Brain microvascular endothelial cell (primary cell): ENCODE data around the gene SLC26A11.

Experiments used
- DNase-seq: peaks from one replicate; pipeline ENCODE4 v3.0.0-alpha.2; 2020
- H3K27ac ChIP-seq: fragments of 250-450 bp; sonication (Bioruptor Pico); 2 replicates; pipeline ENCODE4 v1.5.1; 2020; ENCODE audit warnings: mild to moderate bottlenecking, moderate library complexity
- H3K27me3 ChIP-seq: fragments of 250-450 bp; sonication (Bioruptor Pico); replicated peaks from 2 replicates; pipeline ENCODE4 v1.5.1; 2020; ENCODE audit warnings: mild to moderate bottlenecking
- H3K36me3 ChIP-seq: fragments of 250-450 bp; sonication (Bioruptor Pico); replicated peaks from 2 replicates; pipeline ENCODE4 v1.5.1; 2020; ENCODE audit warnings: mild to moderate bottlenecking
- H3K4me3 ChIP-seq: 2 replicates; pipeline ENCODE4 v1.5.1; 2011; ENCODE audit warnings: low read depth, mild to moderate bottlenecking, control low read depth, low read length, moderate library complexity
- in situ Hi-C: cut with HindIII; loops from 2 replicates; pipeline ENCODE4 v1.10.0; 2017; ENCODE audit warnings: low sequenced_read_pairs, low pct_ligation_motif_present
- TF ChIP-seq, protein P1 (sequence below): IDR thresholded peaks from 2 replicates; pipeline ENCODE4 v1.5.1; 2011; ENCODE audit warnings: low read depth, mild to moderate bottlenecking, moderate library complexity, low read length, control low read depth, inconsistent platforms; ENCODE audit errors: missing control alignments

The SLC26A11 gene

DNA sequence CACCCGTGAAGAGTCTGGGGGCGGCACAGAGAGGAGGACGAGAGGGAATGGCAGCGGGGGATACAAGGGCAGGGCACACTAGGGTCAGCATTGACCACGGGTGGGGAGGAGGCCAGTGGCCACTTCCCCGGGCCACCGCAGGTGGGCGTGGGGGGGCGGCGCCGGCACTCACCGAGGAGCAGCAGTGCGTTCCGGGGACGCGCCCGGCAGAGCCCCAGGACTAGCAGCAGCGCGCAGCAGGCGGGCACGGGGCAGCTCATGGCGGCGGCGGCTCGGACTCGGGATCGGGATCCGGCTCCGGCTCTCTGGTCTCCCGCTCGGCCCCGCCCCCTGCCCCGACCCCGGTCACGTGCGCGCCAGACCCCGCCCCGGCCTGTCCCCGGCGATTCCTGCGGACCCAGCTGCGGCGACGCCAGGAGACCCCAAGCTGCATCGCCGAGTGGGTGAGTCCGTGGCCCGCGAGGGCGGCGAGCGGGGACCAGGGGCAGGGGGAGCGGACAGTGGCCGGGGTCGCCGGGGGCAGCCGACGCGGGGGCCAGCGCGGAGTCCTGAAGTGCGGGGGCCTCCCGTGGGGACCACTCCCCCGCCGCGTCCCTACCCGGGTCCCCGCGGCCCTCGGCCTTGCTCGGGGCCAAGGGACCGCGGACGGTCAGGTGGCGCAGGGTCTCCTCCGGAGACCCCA lies at the start of gene SLC26A11, which contains the start of gene SGSH:
SLC26A11 (plus strand) TSS at position 374 of the 682 bp plus-strand sequence. CDS start 1,134 bp downstream, outside the sequence.
SGSH (minus strand) TSS at position 280 of the 682 bp plus-strand sequence; CDS start at position 260, 20 bp downstream.
- in situ Hi-C loops, result no loop called here
- TF ChIP-seq, protein P1, sequence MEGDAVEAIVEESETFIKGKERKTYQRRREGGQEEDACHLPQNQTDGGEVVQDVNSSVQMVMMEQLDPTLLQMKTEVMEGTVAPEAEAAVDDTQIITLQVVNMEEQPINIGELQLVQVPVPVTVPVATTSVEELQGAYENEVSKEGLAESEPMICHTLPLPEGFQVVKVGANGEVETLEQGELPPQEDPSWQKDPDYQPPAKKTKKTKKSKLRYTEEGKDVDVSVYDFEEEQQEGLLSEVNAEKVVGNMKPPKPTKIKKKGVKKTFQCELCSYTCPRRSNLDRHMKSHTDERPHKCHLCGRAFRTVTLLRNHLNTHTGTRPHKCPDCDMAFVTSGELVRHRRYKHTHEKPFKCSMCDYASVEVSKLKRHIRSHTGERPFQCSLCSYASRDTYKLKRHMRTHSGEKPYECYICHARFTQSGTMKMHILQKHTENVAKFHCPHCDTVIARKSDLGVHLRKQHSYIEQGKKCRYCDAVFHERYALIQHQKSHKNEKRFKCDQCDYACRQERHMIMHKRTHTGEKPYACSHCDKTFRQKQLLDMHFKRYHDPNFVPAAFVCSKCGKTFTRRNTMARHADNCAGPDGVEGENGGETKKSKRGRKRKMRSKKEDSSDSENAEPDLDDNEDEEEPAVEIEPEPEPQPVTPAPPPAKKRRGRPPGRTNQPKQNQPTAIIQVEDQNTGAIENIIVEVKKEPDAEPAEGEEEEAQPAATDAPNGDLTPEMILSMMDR, result no peak
- Histone ChIP-seq H3K27ac (no peak within 1 kb of the TSS), H3K4me3 (peak within 1 kb of the TSS; percentile 61), H3K27me3 (no peaks in the 10 kb centered on the region), H3K36me3 (no peaks in the 10 kb centered on the region)
- peak; percentile 40 for DNase-seq

DNA sequence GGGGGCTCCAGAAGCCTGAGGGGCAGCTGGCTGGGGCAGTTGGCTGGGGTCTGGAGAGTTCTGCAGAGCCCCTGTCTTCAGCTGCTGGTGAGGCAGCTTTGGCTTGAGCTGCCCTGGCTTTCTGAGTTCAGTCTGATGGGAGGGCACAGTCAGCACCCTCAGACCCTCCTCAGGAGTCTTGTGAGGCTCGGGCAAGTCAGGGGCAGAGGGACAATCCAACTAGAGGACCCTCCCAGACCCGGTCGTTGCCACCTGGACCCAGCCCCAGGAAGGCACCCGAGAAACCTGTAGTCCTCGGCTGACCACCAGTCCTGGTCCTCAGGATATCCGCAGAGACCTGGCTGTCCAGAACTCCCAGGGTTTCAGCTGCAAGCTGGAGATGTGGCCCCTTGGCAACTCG lies 48.5 kb upstream of the SLC26A11 start:
- Histone ChIP-seq H3K27ac (no peak overlapping the region), H3K36me3 (no peaks in the 10 kb centered on the region), H3K27me3 (peaks cover 4% of the 10 kb centered on the region), H3K4me3 (no peak overlapping the region)
- DNase-seq, result no peak
- in situ Hi-C loops, result no loop called here
- TF ChIP-seq, protein P1, result no peak

GRCh38 chr17:80173126-80173525 lies 47.1 kb upstream of the SLC26A11 start:
- in situ Hi-C loops, result no loop called here
- Histone ChIP-seq H3K4me3 (no peak overlapping the region), H3K27me3 (peaks cover 4% of the 10 kb centered on the region), H3K36me3 (no peaks in the 10 kb centered on the region), H3K27ac (no peak overlapping the region)
- no peak for DNase-seq
- TF ChIP-seq, protein P1, result no peak

- no peak for DNase-seq
- in situ Hi-C loops, result no loop called here
- H3K27me3 ChIP-seq, result peaks cover 4% of the 10 kb centered on the region
- H3K4me3 ChIP-seq, result no peak overlapping the region
- H3K36me3 ChIP-seq, result no peaks in the 10 kb centered on the region
- no peak overlapping the region for H3K27ac ChIP-seq
- TF ChIP-seq, protein P1, result no peak
Observed at GRCh38 chr17:80173916-80174315, 46.3 kb upstream of the SLC26A11 start.

- Histone ChIP-seq H3K27me3 (peaks cover 4% of the 10 kb centered on the region), H3K27ac (no peak overlapping the region), H3K4me3 (no peak overlapping the region), H3K36me3 (no peaks in the 10 kb centered on the region)
- TF ChIP-seq, protein P1, result no peak
- DNase-seq, result no peak
- in situ Hi-C loops, result no loop called here
Observed at GRCh38 chr17:80176757-80177156, 43.5 kb upstream of the SLC26A11 start.
